ENCODE results near the gene PPP1R3F.
"Not testable (repeated sequence)": the region's sequence is repeated elsewhere in the genome, so short reads cannot be mapped to it uniquely, and the experiment has no call there.

The PPP1R3F gene

GRCh38 chrX:49316085-49316484, 46.5 kb downstream of the PPP1R3F start:
- no peak for DNase-seq (ENCODE audit: low spot score)

GRCh38 chrX:49321737-49322136, 52.1 kb downstream of the PPP1R3F start, which contains the start of gene GAGE12J:
TSS of gene GAGE12J (plus strand) at chrX:49322037. CDS start at chrX:49323194, 1,157 bp downstream.
- not testable (repeated sequence) for DNase-seq (ENCODE audit: low spot score)

GRCh38 chrX:49322266-49322665, 52.7 kb downstream of the PPP1R3F start:
- DNase-seq (ENCODE audit: low spot score): not testable (repeated sequence)

- DNase-seq (ENCODE audit: low spot score): not testable (repeated sequence)
Measured at GRCh38 chrX:49323735-49324134, 54.1 kb downstream of the PPP1R3F start.

- DNase-seq (ENCODE audit: low spot score): not testable (repeated sequence)
Measured at GRCh38 chrX:49330421-49330820, 60.8 kb downstream of the PPP1R3F start.

- DNase-seq (ENCODE audit: low spot score): not testable (repeated sequence)
Measured at GRCh38 chrX:49331282-49331681, 61.7 kb downstream of the PPP1R3F start, which contains the start of gene GAGE13. TSS of gene GAGE13 (plus strand) at chrX:49331582. CDS start at chrX:49332738, 1,156 bp downstream.

- not testable (repeated sequence) for DNase-seq (ENCODE audit: low spot score)
Measured at GRCh38 chrX:49331841-49332240, 62.2 kb downstream of the PPP1R3F start.
